NOMO-1 treated with DMSO at 0.1 percent for 48 hours (cell line): Measurements from ENCODE around the gene ACTR3C.
"Not testable (repeated sequence)": the region's sequence is repeated elsewhere in the genome, so short reads cannot be mapped to it uniquely, and the experiment has no call there.

ENCODE experiments used
- DNase-seq: peaks from one replicate; lab custom pipeline; 2025; ENCODE audit not compliant: unreplicated experiment; lab: John Stamatoyannopoulos, UW

The ACTR3C gene

DNA sequence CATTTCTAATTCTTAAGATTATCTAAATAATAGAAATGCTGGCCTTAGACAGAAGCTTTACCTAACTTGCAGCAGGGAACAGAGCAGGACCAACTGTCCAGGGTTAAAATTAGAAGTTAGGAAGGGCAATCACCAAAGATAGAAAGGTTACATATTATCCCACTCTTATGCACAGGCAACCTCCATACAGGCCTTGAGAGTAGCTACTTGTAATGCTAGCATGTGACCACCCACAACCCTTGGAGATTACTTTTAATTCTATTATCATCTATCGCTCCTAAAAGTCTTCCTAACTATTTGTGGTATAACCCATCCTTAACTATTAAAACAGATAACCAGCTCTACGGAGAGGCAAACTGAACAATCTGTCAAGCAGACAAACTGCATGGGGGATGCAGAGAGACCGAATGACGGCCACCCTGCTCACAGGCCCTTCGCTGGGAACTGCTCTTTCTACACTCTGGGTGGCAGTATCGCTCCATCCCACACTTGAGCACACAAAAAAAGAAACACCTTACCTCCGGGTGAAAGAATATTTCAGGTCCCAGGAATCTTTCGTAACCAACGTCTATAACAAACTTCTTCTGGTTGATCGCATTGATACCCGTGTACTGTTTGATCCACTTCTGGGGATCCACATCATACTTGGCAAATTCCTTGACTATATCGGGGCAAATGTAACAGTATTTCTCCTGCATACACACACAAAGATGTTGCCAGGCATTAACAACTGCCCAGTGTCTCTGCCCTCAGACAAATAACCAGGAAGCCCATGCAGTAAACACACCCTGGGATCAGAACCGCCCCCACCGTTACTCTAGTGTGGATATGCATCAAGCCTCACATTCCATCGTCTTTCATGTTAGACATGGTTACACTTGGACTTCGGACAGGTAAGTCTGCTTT, 37.2 kb downstream of the ACTR3C start:
- peak; percentile 4 for DNase-seq

DNA sequence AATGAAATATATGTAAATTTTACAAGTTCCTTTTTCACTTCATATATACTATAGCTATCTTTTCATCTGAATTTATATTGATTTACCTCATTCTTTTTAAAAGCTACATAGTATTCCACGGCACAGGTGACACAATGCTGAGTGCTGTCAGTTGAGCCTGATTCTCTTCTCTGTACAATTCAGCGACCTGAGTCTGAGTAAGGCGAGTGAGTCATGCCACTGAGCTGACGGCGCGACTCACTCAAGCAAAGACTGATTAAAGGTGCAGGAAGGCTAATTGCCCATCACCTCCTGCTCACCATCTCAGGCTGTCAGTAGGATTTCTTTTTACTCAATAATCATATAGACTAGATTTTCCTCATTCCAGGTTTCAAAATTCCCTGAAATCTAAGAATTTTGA, 39.7 kb downstream of the ACTR3C start:
- not testable (repeated sequence) for DNase-seq

GRCh38 chr7:150283111-150283510, 40.2 kb downstream of the ACTR3C start:
- not testable (repeated sequence) for DNase-seq

DNA sequence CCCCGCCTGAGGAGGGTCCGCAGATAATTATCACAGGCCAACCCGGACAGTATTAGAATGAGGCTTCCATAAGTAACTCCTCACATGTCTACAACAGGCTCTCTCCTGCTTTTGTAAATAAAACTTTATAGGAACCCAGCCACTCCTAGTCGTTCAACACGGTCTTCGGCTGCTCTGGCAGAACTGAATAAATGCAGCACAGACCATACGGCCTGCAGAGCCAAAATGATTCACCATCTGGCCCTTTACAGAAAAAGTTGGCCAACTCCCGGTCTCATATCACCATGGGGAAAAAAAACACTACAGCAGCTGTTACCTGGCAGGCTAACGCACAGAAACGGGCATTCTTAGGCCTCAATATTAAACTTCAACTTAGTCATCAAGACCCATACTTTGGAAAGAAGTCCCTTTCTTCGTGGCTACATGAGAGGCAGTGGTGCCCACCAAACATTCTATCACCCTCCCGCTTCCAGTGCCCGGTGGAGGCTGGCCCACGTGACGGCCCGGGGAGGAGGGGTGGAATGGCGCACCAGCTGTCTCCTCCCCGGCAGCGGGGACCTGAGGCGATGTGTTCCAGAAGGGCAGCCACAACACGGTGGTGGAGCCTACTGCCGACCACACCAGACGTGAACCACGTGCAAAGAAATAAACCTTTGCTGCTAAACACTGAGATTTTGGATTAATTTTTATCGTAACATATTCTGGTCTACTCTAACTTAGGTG, 41.5 kb downstream of the ACTR3C start:
- DNase-seq, result not testable (repeated sequence)

GRCh38 chr7:150278383-150278782, 45.0 kb downstream of the ACTR3C start:
- not testable (repeated sequence) for DNase-seq

- not testable (repeated sequence) for DNase-seq
Measured at GRCh38 chr7:150276132-150276695, 47.1 kb downstream of the ACTR3C start.

DNA sequence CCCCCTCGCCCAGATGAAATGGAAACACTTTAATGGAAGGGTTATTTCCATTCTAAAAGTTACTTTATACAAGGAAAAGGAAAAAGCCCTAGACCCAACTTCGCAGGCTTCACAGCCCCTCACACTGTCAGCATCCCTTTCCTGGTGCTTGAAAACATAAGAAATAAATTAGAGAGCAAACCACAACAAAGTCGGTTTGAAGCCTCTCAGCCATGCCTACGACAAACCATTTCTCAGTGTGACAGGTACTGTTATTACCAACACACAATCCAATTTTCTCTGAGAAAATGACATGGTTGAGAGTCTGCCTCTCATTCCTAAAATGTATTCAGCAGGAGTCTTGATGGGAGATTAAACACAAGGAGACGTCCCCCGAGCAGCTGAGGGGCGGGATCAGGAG, 51.4 kb downstream of the ACTR3C start:
- not testable (repeated sequence) for DNase-seq

GRCh38 chr7:150270101-150270824, 53.1 kb downstream of the ACTR3C start:
- not testable (repeated sequence) for DNase-seq

GRCh38 chr7:150268798-150269197, 54.5 kb downstream of the ACTR3C start:
- not testable (repeated sequence) for DNase-seq

- not testable (repeated sequence) for DNase-seq
Measured at GRCh38 chr7:150268287-150268686, 55.1 kb downstream of the ACTR3C start.

- DNase-seq, result not testable (repeated sequence)
Measured at GRCh38 chr7:150266953-150267665, 56.2 kb downstream of the ACTR3C start.

DNA sequence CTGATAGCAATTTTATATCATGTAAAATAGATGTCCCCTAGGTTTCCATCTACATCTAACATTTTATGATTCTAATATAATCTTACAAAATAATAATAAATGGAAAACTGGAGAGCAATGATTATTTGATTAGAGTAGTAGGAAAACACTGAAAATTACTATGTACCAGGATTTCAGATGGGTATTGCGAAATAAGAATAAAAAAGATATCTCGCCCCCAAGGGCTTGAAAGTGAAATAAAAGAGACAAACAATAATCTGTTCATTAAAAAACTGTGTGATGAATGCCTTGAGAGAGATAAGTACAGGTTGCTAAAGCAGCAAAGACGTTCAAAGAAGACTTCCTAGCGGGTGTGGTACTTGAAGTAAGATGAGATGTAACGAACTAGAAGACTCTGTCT, 60.7 kb downstream of the ACTR3C start:
- not testable (repeated sequence) for DNase-seq

GRCh38 chr7:150247745-150248144, 75.6 kb downstream of the ACTR3C start:
- not testable (repeated sequence) for DNase-seq

DNA sequence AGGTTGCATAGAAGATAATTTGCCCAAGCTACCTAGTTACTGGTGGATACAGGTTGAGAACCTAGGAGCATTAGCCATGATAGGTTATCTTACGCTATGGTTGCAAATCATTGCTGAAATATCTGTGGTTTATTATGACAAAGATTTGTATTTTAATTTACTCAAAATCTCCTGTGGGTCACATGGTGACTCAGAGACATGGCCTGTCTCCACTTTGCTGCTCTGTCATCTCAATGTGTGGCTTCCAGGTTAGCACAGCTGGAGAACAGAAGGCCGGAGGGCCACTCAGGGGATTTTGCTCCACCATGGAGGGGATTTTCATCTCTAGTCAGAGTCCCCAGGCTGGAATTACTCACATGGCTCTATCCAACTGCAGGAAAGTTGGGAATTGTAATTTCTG, 78.1 kb downstream of the ACTR3C start:
- DNase-seq, result not testable (repeated sequence)

DNA sequence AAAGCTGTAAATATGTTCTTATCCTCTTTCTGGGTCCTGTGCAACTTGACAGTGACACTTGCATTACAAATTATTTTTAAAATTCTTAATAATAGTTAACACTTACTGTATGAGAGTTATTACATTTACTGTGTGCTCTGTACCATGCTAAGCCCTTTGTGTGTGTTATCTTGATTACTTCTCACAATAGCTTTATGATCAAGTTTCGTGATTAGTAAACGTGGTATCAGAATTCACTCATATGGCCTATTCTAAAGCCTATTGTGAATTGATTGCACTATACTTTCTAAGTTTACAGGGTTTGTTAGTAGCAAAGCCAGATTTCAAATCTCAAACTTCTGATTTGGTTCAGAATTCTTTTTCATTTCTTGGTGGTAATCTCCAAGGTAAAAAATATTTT, 80.4 kb downstream of the ACTR3C start:
- not testable (repeated sequence) for DNase-seq

- DNase-seq, result not testable (repeated sequence)
Measured at GRCh38 chr7:150225444-150225843, 97.9 kb downstream of the ACTR3C start.

GRCh38 chr7:150222083-150222972, 101.0 kb downstream of the ACTR3C start:
- not testable (repeated sequence) for DNase-seq

DNA sequence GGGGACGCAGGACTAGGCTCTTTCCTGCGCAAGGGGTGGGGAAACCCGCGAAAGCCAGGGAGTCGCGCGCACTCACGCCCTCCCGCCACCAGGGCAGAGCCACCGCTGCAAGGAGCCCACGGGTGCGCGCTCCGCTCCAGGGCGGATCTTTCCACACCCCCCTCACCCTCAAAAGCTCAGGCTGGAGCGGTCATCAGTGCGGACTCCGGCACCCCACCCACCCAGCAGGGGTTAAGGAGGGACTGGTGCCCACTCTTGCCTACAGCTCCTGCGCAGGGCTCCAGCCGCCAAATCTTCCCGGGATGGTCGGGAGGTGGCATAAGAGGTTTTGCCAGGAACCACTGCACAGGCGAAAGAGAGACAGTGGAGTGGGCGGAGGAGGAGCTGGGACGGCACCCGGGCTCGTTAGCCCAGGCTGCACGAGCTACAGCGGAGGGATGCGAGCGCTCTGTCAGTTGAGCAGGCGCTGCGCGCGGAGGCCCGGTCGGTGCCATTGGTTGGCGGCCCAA, 102.6 kb downstream of the ACTR3C start:
- not testable (repeated sequence) for DNase-seq
